ENCODE measurements around the gene ALLC. TPM values are rescaled to one million over a fixed set of nuclear protein-coding genes. Genes with fewer than 3 reads are reported as not detected.
"Not testable (repeated sequence)": the region's sequence is repeated elsewhere in the genome, so short reads cannot be mapped to it uniquely, and the experiment has no call there.

Gene ALLC
- total RNA-seq, 1 donor from 2014 or later, result not detected

- H3K4me3 Mint-ChIP-seq, result no peak overlapping the region
- no peaks in the 10 kb centered on the region for H3K9me3 Mint-ChIP-seq
- peaks cover 14% of the 10 kb centered on the region for H3K27me3 Mint-ChIP-seq
- H3K4me1 Mint-ChIP-seq, result no peaks in the 10 kb centered on the region
- intact Hi-C loops (cut with micrococcal nuclease), result no loop called here
- DNase-seq, result no peak
- no peak overlapping the region for H3K27ac Mint-ChIP-seq
- H3K36me3 Mint-ChIP-seq (ENCODE audit: low read depth), result no peaks in the 10 kb centered on the region
Observed at GRCh38 chr2:3619033-3619432, 39.0 kb upstream of the ALLC start.

GRCh38 chr2:3619661-3620060 lies 38.3 kb upstream of the ALLC start:
- intact Hi-C loops (cut with micrococcal nuclease); DNase-seq; H3K27ac Mint-ChIP-seq; H3K4me1 Mint-ChIP-seq; H3K9me3 Mint-ChIP-seq; H3K36me3 Mint-ChIP-seq (ENCODE audit: low read depth); H3K4me3 Mint-ChIP-seq: not testable (repeated sequence)
- H3K27me3 Mint-ChIP-seq, result peaks cover 19% of the 10 kb centered on the region

- no peaks in the 10 kb centered on the region for H3K9me3 Mint-ChIP-seq
- H3K36me3 Mint-ChIP-seq (ENCODE audit: low read depth), result no peaks in the 10 kb centered on the region
- intact Hi-C loops (cut with micrococcal nuclease), result no loop called here
- no peaks in the 10 kb centered on the region for H3K4me1 Mint-ChIP-seq
- no peak overlapping the region for H3K27ac Mint-ChIP-seq
- H3K27me3 Mint-ChIP-seq, result peaks cover 19% of the 10 kb centered on the region
- no peak overlapping the region for H3K4me3 Mint-ChIP-seq
- no peak for DNase-seq
Observed at GRCh38 chr2:3620834-3621233, 37.2 kb upstream of the ALLC start.

GRCh38 chr2:3622967-3623366 lies 35.0 kb upstream of the ALLC start:
- intact Hi-C loops (cut with micrococcal nuclease), result no loop called here
- Mint-ChIP-seq H3K4me1 (no peaks in the 10 kb centered on the region), H3K4me3 (no peak overlapping the region), H3K27ac (no peak overlapping the region), H3K36me3 (ENCODE audit: low read depth) (no peaks in the 10 kb centered on the region), H3K27me3 (peaks cover 19% of the 10 kb centered on the region), H3K9me3 (no peaks in the 10 kb centered on the region)
- DNase-seq, result no peak

- intact Hi-C loops (cut with micrococcal nuclease), result no loop called here
- Mint-ChIP-seq H3K4me3 (no peak overlapping the region), H3K4me1 (no peaks in the 10 kb centered on the region), H3K9me3 (no peaks in the 10 kb centered on the region), H3K36me3 (ENCODE audit: low read depth) (no peaks in the 10 kb centered on the region), H3K27ac (no peak overlapping the region), H3K27me3 (peaks cover 17% of the 10 kb centered on the region)
- no peak for DNase-seq
Observed at GRCh38 chr2:3624059-3624794, 33.8 kb upstream of the ALLC start.

GRCh38 chr2:3625186-3625585 lies 32.8 kb upstream of the ALLC start:
- H3K9me3 Mint-ChIP-seq, result no peaks in the 10 kb centered on the region
- no peaks in the 10 kb centered on the region for H3K4me1 Mint-ChIP-seq
- no peak for DNase-seq
- peaks cover 16% of the 10 kb centered on the region for H3K27me3 Mint-ChIP-seq
- H3K36me3 Mint-ChIP-seq (ENCODE audit: low read depth), result no peaks in the 10 kb centered on the region
- H3K27ac Mint-ChIP-seq, result no peak overlapping the region
- no peak overlapping the region for H3K4me3 Mint-ChIP-seq
- intact Hi-C loops (cut with micrococcal nuclease), result no loop called here

GRCh38 chr2:3626118-3626811 lies 31.7 kb upstream of the ALLC start:
- Mint-ChIP-seq H3K27ac (no peak overlapping the region), H3K36me3 (ENCODE audit: low read depth) (no peaks in the 10 kb centered on the region), H3K27me3 (peaks cover 9% of the 10 kb centered on the region), H3K9me3 (no peaks in the 10 kb centered on the region), H3K4me3 (no peak overlapping the region), H3K4me1 (no peaks in the 10 kb centered on the region)
- DNase-seq, result no peak
- intact Hi-C loops (cut with micrococcal nuclease), result no loop called here

- H3K27ac Mint-ChIP-seq, result no peak overlapping the region
- no peak for DNase-seq
- no peaks in the 10 kb centered on the region for H3K36me3 Mint-ChIP-seq (ENCODE audit: low read depth)
- no peaks in the 10 kb centered on the region for H3K9me3 Mint-ChIP-seq
- intact Hi-C loops (cut with micrococcal nuclease), result no loop called here
- H3K4me1 Mint-ChIP-seq, result no peaks in the 10 kb centered on the region
- H3K27me3 Mint-ChIP-seq, result peaks cover 9% of the 10 kb centered on the region
- no peak overlapping the region for H3K4me3 Mint-ChIP-seq
Observed at GRCh38 chr2:3626812-3627499, 31.0 kb upstream of the ALLC start.

- peaks cover 9% of the 10 kb centered on the region for H3K27me3 Mint-ChIP-seq
- H3K4me1 Mint-ChIP-seq, result no peaks in the 10 kb centered on the region
- no peak for DNase-seq
- intact Hi-C loops (cut with micrococcal nuclease), result no loop called here
- no peaks in the 10 kb centered on the region for H3K36me3 Mint-ChIP-seq (ENCODE audit: low read depth)
- H3K9me3 Mint-ChIP-seq, result no peaks in the 10 kb centered on the region
- no peak overlapping the region for H3K4me3 Mint-ChIP-seq
- H3K27ac Mint-ChIP-seq, result no peak overlapping the region
Observed at GRCh38 chr2:3627500-3628100, 30.4 kb upstream of the ALLC start.

- no peaks in the 10 kb centered on the region for H3K4me1 Mint-ChIP-seq
- H3K27me3 Mint-ChIP-seq, result peaks cover 9% of the 10 kb centered on the region
- no peaks in the 10 kb centered on the region for H3K36me3 Mint-ChIP-seq (ENCODE audit: low read depth)
- H3K4me3 Mint-ChIP-seq, result no peak overlapping the region
- intact Hi-C loops (cut with micrococcal nuclease), result no loop called here
- no peak overlapping the region for H3K27ac Mint-ChIP-seq
- no peaks in the 10 kb centered on the region for H3K9me3 Mint-ChIP-seq
- no peak for DNase-seq
Observed at GRCh38 chr2:3628241-3628679, 29.7 kb upstream of the ALLC start.

- Mint-ChIP-seq H3K27me3 (peaks cover 4% of the 10 kb centered on the region), H3K4me1 (no peaks in the 10 kb centered on the region), H3K4me3 (no peak overlapping the region), H3K36me3 (ENCODE audit: low read depth) (no peaks in the 10 kb centered on the region), H3K27ac (no peak overlapping the region), H3K9me3 (no peaks in the 10 kb centered on the region)
- no peak for DNase-seq
- intact Hi-C loops (cut with micrococcal nuclease), result no loop called here
Observed at GRCh38 chr2:3628800-3629199, 29.2 kb upstream of the ALLC start.

GRCh38 chr2:3630631-3631030 lies 27.4 kb upstream of the ALLC start:
- no peaks in the 10 kb centered on the region for H3K4me1 Mint-ChIP-seq
- DNase-seq, result no peak
- no peak overlapping the region for H3K27ac Mint-ChIP-seq
- no peak overlapping the region for H3K4me3 Mint-ChIP-seq
- no peaks in the 10 kb centered on the region for H3K9me3 Mint-ChIP-seq
- no peaks in the 10 kb centered on the region for H3K27me3 Mint-ChIP-seq
- intact Hi-C loops (cut with micrococcal nuclease), result no loop called here
- H3K36me3 Mint-ChIP-seq (ENCODE audit: low read depth), result no peaks in the 10 kb centered on the region

- no peaks in the 10 kb centered on the region for H3K36me3 Mint-ChIP-seq (ENCODE audit: low read depth)
- H3K4me3 Mint-ChIP-seq, result no peak overlapping the region
- intact Hi-C loops (cut with micrococcal nuclease), result no loop called here
- no peak for DNase-seq
- no peaks in the 10 kb centered on the region for H3K27me3 Mint-ChIP-seq
- no peaks in the 10 kb centered on the region for H3K9me3 Mint-ChIP-seq
- H3K27ac Mint-ChIP-seq, result no peak overlapping the region
- H3K4me1 Mint-ChIP-seq, result no peaks in the 10 kb centered on the region
Observed at GRCh38 chr2:3631161-3631850, 26.7 kb upstream of the ALLC start.
